HG03095 (cell line): Measurements from ENCODE around the gene SPACDR.
A peak's percentile ranks its signal among the peaks of the same experiment; 100 is the strongest.

Experiments used
- ATAC-seq: cut with Tn5 transposase; IDR thresholded peaks from one replicate; pipeline ENCODE4 v1.9.1; 2021; ENCODE audit warnings: moderate library complexity; ENCODE audit not compliant: unreplicated experiment

SPACDR gene

GRCh38 chr7:100486111-100486636, 22.1 kb upstream of the SPACDR start:
- no peak for ATAC-seq

DNA sequence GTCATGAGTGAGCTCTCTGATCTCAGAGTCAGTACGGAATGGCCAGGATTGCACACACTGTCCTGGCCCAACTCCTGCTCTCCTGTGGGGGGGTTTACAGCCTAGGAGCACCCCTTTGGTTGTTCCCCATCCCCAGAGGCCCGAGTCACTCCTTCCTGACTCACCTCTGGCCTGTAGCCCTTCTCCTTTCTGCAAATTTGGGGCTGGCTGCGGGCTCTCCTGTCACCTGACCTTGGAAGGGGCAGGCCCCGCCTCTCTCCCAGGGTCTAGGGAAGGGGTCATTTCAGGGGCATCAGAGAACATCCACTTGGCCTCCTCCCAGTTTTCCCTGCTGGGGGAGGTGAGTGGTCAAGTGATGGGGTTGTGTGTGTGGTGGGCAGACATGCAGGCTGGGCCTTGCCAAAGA, 21.4 kb upstream of the SPACDR start:
- ATAC-seq: no peak

GRCh38 chr7:100484673-100485045, 20.6 kb upstream of the SPACDR start:
- ATAC-seq: no peak

GRCh38 chr7:100483722-100484672, 19.9 kb upstream of the SPACDR start, which contains the start of gene NYAP1:
NYAP1 (plus strand) TSS chr7:100483927; CDS start chr7:100485312, 1,385 bp downstream.
- ATAC-seq: peak; percentile 2

- ATAC-seq: peak; percentile 43
These were observed 19.1 kb upstream of the SPACDR start for GRCh38 chr7:100483090-100483721.

DNA sequence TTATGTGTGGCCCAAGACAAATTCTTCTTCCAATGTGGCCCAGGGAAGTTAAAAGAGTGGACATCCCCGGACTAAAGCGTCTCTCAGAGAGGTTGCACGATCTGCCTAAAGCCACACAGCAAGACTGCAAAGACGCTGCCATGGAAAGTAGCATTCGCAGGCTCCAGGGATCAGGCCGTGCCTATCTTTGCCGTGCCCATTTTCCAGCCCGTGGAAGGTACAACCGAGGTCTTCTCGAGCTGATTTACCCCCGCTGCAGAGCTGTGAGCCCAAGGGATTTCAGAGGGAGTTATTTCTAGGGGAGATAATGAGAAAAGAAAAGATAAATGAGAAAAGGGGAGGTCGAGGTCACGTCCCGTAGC, 18.6 kb upstream of the SPACDR start:
- ATAC-seq: no peak

DNA sequence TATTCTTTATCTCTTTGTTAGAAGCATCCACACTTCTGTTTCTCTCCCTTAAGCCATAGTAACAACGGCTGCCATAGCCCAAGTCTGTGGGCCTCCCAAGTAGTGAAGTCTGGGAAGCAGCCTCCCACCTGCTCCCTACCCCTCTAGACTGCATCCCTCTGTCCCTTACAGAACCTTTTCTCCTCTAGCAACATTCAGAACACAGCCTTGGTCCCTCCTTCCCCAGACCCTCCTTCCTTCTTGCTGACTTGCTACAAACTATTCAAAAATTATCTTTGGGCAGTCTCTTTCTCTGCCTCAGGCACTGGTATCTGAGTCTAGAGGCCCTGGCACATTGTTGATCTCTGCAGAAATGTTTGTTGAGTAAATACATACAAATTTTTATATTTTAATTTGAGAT, 17.4 kb upstream of the SPACDR start:
- ATAC-seq: no peak

- peak; percentile 52 for ATAC-seq
These were observed 15.0 kb upstream of the SPACDR start, which contains the start of gene TSC22D4 for GRCh38 chr7:100478958-100479660. TSC22D4 (minus strand) TSS chr7:100479214; CDS start chr7:100478038, 1,176 bp downstream.

DNA sequence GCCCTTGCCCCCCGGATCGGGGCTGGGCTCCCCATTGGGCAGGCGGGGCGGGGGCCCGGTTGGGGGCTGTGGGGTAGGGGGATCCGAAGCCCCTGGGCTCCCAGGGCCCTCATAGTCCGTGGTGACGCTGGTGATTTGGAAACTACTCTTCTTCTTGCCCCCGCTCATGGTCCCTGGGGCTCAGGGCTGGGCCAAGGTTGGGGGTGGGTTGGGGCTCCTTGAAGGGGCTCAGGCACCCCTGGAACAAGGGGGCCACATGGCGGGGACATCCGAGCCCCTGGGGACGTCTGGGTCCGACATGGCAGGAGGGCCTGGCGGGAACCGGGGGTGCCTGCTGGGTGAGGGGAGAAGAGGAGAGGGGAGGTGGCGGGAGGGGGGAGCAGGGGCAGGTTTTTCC, 13.8 kb upstream of the SPACDR start:
- ATAC-seq: no peak

- no peak for ATAC-seq
These were observed 13.1 kb upstream of the SPACDR start for GRCh38 chr7:100476903-100477870.

DNA sequence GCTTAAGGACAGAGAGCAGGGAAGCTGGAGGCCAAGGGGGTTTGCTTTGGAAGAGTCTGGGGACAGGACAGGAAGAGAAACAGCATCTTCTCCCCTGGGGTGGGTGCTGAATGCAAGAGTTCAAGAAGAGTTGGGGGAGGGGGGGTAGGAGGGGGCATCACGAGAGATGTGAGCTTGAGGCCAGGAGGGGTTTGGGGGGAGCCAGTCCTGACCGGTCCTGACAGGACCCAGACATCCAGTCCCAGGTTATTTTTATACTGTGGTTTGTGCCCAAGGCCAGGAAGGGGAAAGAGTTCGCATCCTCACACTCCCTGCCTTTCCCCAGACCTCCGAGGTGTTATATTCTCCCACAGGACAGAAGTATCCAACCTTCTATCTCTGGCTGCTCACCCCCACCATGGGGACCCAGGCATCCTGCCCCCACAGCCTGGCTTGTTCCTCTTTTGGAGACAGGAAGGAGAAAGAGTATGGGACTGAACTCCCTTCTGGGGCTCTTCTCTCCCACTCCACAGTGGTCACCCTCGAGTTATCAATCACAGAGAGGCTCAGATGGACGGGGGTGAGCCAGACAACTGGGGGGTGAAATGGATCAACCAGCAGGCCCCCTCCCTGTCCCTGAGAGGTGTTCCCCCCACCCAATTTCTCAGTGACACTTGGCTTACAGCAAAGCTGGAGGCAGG, 12.2 kb upstream of the SPACDR start:
- no peak for ATAC-seq

DNA sequence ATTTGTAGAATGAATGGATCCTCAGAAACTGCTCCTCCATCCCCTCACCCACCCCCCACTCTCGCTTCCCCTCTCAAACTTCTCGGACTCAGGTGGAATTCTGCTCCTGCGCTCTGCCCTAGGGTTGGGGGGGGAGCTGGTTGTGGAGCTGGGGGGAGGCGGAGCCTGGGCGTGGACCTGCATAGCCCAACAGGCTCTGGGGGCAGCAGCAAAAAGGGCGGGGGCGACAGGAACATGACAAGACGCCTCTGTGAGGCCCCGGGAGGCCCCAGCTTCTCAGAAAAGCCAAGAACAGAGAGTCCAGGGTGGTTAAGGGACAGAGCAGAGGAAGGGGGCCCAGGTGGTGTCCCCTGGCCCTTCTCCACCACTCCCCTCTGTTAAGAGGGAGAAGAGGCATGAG, 11.5 kb upstream of the SPACDR start:
- ATAC-seq: no peak

GRCh38 chr7:100472854-100473499, 8.9 kb upstream of the SPACDR start:
- no peak for ATAC-seq

DNA sequence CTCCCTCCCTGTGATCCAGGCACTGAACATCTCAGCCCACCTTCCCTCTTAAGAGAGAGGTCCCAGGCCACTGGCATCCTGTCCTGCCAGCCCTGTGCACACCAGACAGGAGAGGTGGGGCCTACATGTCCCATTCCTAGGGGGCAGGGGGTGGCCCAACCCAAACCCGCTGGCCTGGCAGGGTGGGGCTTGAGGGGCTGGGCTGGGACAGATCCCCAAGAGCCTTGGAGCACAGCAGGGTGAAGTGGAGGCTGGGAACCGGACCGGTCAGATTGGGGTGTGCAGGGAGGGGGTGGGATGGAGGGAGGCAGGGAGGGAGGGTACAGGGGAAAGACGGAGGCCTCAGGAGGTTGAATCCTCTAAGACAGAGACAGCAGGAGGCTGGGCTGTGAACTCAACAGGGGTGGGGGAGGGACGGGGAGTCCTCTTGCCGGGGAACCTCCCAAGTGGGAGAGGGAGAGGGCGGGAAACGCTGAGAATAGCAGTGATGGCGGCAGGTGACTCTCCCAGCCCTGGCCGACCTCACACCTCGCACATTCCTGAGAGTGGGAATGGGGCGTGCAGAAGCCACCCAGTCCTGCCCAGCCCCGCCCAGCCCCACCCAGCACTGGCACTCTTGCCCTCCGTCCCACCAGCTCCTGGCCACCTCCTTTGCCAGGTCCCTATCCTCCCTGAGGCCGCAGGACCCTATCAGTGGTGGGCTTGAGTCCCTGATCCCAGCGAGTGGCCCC, 8.2 kb upstream of the SPACDR start:
- ATAC-seq: no peak

DNA sequence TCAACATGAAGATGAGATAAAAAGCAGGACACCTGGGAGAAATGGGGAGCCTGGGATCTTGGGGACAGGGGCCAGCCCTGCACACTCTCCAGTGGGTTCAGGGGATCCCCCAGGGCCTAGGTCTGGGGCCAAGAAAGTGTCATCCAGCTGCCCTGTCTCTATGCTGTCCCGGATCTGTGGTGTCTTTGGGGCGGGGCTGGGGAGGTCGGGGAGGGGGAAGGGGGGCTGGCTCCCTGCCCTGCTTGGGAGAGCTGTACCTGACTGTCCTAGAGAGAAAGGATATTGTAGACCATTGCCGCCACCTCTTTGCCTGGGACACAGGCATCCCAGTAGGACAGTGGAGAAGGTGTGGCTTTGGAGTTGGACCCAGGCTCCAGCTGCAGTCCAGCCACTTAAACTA, 7.0 kb upstream of the SPACDR start:
- ATAC-seq: no peak

GRCh38 chr7:100469227-100470044, 5.4 kb upstream of the SPACDR start:
- no peak for ATAC-seq

DNA sequence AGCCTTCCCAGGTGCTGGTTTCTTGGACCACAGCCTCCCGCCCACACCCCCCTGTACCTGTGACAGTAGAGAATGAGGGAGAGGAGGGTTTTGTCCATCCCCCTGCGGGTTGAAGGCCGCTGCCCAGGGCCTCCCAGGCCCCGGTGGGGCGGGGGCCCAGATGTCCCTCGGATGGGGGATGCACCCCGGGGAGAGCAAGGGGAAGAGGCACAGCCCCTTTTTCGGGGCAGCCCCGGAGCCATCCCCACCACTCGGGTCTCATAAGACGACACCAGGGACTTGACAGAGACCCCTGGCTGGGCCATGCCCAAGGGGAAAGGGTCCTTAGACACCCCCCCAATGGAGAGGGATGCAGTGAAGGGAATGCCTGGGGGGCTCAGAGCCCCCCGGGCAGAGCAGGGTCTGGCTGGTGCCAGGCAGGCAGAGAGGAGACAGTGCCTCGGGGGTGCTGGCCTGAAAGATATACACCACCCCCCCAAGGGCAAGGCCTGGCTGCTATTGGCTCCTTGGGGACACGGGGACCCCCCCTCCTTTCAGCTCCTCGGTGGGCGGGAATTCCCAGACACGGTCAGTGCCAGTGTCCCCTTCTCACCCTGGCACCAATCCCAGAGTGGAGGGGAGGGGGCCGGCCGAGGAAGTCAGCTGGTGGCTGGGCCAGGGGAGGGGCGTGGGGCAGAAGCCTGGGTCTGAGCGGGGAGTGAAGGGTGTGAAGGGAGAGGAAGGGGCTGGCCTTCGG, 3.7 kb upstream of the SPACDR start:
- no peak for ATAC-seq
